ENCODE data around the gene VTCN1.
"Not testable (repeated sequence)": the region's sequence is repeated elsewhere in the genome, so short reads cannot be mapped to it uniquely, and the experiment has no call there.

Gene VTCN1, protein sequence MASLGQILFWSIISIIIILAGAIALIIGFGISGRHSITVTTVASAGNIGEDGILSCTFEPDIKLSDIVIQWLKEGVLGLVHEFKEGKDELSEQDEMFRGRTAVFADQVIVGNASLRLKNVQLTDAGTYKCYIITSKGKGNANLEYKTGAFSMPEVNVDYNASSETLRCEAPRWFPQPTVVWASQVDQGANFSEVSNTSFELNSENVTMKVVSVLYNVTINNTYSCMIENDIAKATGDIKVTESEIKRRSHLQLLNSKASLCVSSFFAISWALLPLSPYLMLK

DNA sequence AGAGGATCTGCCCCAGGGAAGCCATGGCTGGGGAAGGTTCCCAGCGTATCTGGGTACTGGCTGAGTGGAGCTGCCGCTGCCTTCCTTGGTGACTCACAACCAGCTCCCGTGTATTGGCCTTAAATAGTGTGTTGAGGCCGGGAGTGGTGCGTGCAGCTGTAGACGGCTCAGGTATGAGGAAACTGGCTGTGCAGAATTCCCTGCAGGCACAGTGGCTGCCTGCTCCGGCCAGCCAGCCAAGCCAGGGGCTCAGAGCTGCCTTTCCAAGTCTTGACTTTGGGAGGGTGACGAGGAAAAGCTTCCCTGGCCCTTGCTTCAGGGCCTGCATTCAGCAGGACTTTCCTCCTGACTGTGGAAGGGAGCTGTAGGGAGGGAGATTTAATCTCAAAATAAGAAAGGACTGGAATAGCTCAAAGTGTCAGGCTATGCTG is at the start of gene VTCN1:
TSS of gene VTCN1 (minus strand) at position 97 of the 431 bp plus-strand sequence. CDS start at position 25, 72 bp downstream.
- DNase-seq (ENCODE audit: low read depth, low spot score), result no peak

DNA sequence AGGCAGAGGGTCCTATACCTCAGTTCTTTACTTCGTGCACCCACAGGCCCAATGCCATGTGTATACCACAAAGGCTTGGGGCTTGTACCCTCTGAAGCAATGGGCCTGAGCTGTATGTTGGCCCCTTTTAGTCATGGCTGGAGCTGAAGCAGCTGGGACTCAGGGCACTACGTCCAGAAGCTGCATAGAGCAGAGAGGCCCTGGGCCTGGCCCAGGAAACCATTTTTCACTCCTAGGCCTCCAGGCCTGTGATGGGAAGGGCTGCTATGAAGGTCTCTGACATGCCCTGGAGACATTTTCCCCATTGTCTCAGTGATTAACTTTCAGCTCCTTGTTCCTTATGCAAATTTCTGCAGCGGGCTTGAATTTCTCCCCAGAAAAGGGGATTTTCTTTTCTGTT is 48.1 kb upstream of the VTCN1 start:
- DNase-seq (ENCODE audit: low read depth, low spot score), result no peak

DNA sequence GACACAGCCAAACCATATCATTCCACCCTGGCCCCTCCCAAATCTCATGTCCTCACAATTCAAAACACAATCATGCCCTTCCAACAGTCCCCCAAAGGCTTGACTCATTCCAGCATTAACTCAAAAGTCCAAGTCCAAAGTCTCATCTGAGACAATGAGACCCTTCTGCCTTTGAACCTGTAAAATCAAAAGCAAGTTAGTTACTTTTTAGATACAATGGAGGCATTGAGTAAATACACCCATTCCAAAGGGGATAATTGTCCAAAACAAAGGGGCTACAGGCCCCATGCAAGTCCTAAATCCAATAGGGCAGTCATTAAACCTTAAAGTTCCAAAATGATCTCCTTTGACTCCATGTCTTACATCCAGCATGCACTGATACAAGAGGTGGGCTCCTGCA is 47.3 kb upstream of the VTCN1 start:
- not testable (repeated sequence) for DNase-seq (ENCODE audit: low read depth, low spot score)

DNA sequence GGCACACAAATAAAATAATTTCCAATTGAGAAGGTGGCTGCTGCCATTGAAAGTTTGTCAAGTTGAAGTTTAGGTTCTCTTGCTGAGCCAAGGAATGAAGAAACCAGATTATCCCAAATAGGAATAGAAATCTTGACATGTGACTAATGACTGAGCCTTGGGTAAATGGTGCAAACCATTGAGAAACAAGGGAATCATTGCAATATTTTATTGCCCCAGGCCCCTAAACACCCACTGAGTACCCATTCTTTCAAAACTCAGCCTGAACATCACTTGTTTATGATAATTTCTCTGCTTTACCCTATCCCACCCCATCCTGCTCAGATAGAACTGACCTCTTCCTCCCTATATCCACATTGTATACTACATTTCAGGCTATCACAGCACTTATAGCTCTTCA is 46.6 kb upstream of the VTCN1 start:
- DNase-seq (ENCODE audit: low read depth, low spot score), result no peak

DNA sequence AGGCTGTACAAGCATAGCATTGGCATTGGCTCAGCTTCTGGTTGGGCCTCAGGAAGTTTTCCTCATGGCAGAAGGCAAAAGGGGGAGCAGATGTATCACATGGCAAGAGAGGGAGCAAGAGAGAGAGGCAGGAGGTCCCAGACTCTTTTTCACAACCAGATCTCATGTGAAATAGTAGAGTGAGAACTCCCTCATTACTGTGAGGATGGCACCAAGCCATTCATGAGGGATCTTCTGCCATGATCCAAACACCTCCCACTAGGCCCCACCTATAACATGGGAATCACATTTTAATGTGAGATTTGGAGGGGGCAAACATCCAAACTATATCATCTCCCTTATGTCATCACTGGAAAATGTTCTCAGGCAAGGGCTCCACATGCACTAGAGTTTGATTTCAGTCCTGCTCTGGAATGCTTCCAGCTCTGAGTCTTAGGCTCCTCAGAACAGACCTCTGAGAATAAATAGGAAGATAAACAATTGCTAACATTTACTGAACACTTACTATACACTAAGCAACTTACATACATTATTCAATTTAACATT is 39.4 kb upstream of the VTCN1 start:
- DNase-seq (ENCODE audit: low read depth, low spot score), result no peak

DNA sequence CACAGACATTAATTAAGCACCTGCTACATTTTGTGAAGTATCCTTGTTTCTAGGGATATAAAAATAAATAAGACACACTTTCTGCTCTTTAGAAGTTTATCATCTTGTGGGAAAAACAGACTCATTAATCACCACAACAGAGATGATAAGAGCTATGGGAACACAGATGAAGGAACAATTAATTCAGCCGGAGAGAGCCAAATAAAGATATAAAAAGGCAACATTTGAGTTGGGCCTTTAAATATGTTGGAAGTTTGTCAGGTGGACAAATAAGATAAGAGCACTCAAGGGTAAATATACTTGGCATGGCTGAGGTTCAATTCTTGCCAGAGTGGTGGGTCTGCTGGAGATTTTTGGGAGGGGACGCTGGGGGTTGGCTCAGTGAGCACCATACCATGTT is 34.2 kb upstream of the VTCN1 start:
- no peak for DNase-seq (ENCODE audit: low read depth, low spot score)

DNA sequence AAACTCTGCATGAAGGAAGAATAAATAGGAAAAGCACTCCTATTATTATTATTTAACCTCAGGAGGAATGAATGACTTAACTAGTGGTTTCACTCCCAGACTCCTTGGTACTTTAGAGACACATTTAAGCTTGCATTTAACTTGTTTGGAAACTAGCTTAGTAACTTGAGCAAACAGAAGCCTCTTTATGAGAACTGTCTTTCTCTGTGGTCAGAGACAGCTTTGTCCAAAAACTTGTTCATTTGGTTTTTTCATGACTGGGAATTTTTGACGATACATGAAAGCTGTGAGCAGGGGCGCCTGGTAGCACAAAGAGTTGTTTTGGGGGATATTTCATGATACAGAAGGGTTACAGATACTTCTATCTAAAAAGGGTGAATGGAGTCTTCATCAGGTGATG is 33.6 kb upstream of the VTCN1 start:
- DNase-seq (ENCODE audit: low read depth, low spot score), result no peak

DNA sequence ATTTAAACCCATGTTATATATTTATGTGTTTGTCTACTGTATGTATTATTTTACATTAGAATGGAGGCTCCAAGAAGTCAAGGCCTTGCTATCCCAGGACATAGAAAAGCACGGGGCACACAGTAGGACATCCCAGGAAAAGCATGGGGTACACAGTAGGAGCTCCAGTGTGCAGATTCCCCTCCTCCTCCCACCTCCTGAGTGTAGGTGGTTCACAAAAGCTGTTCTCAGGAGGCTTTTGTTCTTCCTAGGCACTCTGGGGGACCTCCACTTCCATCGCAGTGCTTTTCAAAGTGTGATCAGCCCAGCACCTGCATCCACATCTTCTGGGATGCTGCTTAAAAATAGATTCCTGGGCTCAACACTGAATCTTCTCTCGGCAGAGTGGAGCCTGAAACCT is 30.8 kb upstream of the VTCN1 start:
- no peak for DNase-seq (ENCODE audit: low read depth, low spot score)

DNA sequence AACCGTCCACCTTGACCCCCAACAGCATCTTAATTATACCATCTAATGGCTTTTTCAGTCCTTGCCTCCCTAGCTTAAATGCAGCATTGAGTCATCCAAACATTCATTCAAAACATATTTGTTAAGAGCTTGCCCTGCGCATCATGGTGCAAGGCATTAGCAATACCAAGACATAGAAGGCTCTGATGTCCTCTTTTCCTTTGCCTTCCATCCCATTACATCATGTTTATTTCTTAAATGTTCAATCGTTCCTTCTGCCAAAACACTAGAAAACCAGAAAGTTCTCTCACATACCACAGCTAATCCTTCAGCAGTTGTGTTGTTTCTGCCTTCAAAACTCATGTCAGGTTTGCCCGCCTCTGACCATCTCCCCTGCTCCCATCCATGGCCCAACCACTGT is 29.8 kb upstream of the VTCN1 start:
- DNase-seq (ENCODE audit: low read depth, low spot score), result no peak

DNA sequence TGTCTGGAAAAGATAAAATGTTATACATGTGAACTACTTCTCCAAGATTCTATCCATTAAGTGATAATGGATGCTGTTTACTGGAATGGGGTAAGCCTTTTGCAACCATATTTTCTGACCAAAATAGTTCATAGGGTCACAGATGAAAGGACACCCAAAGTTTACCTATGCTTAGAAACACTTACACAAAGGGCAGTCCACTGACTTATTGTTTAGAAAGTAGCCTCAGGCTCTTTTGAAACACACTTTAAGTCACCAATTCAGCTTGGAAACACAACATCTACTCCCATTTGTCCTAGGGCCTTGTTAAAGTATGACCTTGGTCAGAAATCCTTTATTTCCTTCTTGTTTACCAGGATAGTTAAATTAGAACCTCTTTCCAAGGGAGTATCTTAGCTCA is 28.7 kb upstream of the VTCN1 start:
- DNase-seq (ENCODE audit: low read depth, low spot score), result no peak

DNA sequence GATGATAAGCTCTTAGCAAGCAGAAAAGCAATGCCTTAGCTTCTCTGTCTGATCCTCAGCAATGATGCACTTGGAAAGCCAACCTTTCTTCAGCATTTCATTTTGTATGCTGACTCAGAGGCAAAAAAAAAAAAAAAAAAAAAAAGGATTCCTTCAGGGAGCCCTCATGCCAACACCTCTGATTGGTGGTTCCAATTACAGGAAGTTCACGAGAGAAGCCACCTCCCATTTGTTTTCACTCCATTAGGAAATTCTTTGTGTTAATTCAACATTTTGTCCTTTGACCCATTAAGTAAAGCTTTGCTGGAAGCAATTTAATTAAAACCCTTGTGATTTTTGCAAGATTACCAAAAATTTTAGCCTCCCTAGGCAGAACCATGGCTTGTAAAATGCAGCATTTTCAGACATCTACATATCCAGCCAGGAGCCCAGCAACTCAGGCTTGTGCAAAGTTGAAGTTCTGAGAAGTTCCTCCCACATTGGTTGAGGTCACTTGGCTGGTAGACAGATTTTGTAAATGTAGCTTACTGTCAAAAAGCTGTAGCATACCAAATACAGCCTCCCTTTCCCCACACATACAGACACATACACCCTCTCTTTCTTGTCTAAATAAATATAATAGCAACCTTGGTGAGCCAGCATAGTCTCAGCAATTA is 27.1 kb upstream of the VTCN1 start:
- DNase-seq (ENCODE audit: low read depth, low spot score), result no peak

DNA sequence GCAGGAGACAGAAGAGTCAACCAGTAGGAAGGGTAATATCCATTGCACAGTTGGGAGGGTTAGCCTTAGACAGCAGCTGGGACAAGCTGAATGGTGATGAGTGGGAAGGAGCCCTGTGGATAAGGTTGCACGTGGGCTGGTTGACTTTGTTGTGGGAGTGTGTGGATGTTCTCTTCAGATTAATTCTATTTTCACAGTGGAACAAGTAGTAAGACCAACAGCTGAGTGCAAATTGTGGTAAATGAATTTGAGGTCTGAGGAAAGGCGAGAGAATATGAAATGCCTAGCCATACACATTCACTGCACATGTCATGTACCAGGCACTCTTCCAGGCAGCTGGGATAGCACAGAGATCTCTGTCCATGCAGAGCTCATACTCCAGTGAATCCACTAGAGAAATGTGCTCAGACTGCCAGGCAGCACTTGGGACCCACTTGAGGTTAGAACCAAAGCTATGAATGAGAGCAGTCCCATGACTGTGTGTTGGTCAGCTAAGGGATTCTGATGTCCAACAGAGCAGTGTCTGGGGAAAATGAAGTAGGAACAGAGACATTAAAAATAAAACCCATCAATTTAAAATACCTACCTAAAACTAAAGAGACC is 25.2 kb upstream of the VTCN1 start:
- DNase-seq (ENCODE audit: low read depth, low spot score), result no peak

DNA sequence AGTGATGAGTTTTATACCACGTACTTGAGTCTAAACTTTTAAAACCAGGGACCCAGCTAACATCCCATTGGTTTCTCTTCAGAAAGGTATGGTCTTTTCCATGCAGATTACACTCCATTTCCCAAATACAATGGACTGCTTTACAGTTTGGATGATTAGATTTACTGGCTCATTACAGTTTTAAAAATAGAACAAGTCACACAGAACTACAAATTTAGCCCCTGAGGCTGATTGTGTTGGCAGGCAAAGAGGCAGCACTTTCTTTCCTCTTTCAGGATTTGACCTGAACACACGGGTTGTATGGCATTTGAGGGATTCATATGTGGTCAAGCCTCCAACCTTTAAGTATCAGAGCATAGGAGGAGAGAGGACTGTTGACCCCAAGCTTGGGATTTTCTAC is 21.8 kb upstream of the VTCN1 start:
- DNase-seq (ENCODE audit: low read depth, low spot score), result no peak

DNA sequence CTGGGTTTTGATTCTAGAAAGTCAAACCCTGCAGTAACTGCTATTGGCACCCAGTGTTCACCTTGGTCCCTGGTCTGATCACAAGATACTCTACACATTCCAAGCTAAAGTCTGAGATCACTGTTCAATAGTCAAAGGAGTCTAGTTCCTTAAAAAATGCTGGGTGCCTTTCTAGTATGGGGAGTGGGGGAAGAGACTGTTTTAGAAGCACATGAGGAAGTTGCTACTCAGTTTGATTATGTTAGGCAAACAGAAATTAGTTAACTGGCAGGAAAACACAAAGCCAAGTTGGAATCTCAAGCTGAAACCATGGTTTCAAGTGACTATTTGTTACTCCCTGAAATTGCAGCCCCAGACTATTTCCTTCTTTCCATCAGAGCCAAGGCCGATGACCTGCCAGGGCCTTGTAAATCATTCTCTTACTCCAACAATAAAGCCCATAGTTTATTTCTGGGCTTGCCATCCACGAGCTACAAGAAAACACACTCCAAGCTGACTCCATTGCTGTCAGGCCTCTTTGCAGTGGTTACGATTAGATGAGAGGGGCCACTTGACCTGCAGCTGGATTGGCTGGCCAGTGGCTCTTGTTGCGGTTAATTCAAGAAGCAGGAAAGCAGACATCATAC is 21.1 kb upstream of the VTCN1 start:
- DNase-seq (ENCODE audit: low read depth, low spot score), result no peak

DNA sequence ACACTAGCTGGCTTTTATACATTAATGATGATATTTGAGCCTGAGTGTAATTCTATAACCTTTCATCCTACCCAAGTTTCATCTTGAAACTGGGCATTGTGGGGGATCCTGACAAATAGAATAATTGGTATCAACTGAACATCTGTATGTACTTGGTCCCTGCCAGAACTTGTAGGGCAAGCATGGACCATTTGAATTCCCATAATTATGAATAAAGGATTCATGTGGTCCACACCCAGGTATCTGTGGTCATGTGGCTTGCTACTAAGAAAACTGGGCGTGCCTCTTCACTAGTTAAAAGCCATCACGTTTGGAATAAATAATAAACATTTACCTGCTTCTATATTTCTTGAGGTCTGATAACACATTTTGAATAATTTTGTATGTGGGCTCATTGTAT is 20.6 kb upstream of the VTCN1 start:
- no peak for DNase-seq (ENCODE audit: low read depth, low spot score)

DNA sequence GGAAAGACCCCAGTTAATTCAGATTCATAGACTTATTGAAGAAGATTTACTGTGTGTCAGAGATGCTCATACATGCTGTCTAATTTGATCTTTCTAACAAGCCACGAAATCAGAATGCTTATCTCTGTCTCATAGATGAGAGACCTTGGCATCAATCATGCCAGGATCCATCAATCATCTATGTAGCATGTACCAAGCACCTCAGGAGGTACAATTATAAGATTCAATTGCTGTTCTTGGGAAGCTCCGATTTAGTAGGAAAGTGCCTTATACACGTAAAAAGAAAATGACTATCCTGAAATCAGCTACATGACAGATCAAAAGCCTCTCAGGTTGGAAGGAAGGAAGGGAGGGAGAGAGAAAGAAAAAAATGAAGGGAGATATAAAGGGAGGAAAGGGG is 18.5 kb upstream of the VTCN1 start:
- DNase-seq (ENCODE audit: low read depth, low spot score), result no peak

DNA sequence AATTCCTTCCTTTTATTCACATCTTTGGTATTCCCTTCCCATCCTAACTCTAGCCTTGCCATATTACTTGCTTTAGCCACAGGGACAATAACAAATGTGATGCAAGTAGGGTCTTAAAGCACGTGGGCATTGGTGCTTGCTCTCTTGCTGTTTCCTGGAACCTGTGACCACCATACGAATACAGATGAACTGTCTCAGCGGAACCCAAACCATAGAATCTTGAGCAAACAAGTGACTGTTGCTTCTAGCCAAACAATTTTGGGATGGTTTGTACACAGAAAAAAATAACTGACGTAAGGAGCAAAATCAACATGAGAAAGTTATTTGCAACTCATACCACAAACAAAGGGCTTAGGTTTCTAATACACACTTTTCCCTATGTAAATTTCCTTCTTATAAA is 15.2 kb upstream of the VTCN1 start:
- no peak for DNase-seq (ENCODE audit: low read depth, low spot score)

DNA sequence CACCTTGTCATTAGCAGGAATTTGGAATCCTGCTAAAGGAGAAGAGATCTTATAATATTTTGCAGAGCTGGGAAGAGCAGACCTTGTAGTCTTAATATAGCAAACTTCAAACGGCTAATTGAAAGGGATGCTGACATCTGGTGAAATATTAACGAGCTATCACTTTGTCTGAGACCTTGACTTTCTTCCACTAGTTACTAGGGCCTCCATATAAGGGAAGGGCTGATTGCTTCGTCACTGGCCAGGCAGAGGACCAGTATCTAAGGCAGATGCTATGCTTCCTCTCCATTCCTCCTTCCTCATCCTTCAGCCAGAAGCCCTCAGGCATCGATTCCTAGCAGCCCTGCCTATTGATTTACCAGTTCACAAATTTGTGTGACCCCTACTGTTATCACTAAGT is 6.0 kb upstream of the VTCN1 start:
- DNase-seq (ENCODE audit: low read depth, low spot score), result no peak

DNA sequence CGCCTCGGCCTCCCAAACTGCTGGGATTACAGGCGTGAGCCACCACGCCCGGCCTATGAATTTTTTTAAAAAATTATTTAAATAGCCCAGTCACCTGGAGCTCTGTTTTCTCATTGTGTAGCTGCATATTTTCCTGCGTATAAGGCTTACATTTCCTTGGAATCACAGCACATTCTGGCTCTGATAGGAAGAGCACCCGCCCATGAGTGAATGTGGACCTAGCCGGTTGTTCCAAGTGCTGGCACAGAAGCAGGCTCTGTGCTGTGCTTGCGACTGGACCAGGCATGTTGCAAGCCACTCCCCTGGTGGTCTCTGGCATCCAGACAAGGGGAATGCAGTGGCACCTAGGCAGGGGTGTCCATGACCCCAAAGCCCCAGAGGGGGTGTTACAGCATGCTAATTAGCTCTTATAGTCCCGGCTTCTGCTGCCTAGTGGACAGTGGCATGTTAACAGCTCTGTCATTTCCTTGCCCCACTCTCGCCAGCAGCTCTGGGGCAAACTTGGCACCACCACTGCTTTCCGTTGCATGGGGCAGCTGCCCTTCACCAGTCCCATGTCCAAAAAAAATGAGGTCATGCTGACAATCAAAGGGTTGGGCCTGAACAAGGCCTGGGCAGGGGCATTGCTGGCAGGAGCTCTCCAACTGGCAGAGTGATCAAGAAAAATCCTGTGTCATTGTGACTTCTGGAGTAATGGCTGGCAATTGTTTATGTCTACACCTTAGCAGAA is 5.2 kb upstream of the VTCN1 start:
- DNase-seq (ENCODE audit: low read depth, low spot score), result no peak

DNA sequence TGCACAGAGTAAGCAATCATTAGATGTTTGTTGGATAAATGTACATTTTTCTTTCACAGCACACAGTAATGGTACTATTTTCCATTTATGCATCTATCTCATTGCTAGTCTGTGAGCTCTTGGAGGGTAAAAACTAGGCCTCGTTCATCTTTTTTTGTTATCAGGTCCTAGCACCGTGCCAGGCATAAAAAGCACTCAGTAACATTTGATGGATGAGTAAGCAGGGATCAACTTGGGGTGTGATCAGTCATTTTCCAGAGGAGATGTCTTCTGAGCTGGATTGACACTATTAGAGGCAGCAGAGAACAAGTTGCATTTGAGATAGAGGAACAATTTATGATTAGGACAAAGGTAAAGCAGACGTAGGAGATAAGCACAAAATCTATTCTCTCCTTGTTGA is 4.3 kb upstream of the VTCN1 start:
- DNase-seq (ENCODE audit: low read depth, low spot score), result no peak

DNA sequence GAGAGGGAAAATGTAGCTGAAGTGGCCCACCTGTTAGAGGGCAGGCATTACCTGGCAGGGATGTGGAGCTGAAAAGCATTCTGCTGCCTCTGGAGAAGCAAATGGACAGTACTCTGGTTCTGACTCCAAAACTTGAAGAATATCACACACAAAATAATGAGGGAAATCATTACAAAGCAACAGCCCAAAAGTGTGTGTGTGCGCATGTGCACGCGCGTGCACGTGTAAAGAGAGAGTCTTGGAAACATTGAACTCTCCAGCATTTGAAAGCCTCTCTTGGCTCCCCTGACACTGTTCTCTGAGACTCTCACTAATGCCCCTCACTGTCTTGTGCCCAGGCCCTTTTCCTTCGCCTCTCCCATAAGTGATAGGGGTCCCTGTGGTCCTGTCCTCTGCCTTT is 2.3 kb upstream of the VTCN1 start:
- no peak for DNase-seq (ENCODE audit: low read depth, low spot score)

DNA sequence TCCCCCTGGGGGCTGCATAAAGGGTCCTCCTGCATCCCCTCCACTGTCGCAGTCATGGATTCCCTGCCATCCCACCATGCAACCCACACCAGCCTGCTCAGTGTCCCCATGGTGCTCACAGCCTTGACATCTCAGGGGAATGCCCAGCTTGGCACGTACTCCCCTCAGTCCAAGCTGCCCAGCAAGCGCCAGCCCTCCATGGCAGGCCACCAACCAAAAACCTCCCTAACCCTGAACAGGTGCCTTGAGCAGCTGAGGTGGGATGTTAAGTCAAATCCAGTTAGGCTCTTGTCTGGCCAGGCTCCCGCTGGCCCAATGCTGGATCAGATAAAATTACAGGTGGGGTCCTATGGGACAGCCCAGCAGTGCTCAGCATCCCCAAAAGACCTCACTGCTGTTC is 341 bp downstream of the VTCN1 start:
- no peak for DNase-seq (ENCODE audit: low read depth, low spot score)
